Osteocyte (in vitro differentiated cells): ENCODE measurements around the gene SMIM30. TPM values are rescaled to one million over a fixed set of nuclear protein-coding genes. Genes with fewer than 3 reads are reported as not detected.

Experiments
- DNase-seq: peaks from one replicate; pipeline ENCODE4 v3.0.0; 2021; ENCODE audit warnings: mixed read lengths; ENCODE audit not compliant: unreplicated experiment; ENCODE audit errors: extremely low spot score
- H3K27ac Mint-ChIP-seq: one replicate; pipeline ENCODE4 v1.8.0; 2021; ENCODE audit warnings: mild to moderate bottlenecking, mixed read lengths; ENCODE audit not compliant: unreplicated experiment
- H3K27me3 Mint-ChIP-seq: one replicate; pipeline ENCODE4 v1.8.0; 2021; ENCODE audit warnings: mixed read lengths; ENCODE audit not compliant: unreplicated experiment
- H3K36me3 Mint-ChIP-seq: one replicate; pipeline ENCODE4 v1.8.0; 2021; ENCODE audit warnings: mixed read lengths; ENCODE audit not compliant: unreplicated experiment
- H3K4me1 Mint-ChIP-seq: one replicate; pipeline ENCODE4 v1.8.0; 2021; ENCODE audit warnings: mixed read lengths; ENCODE audit not compliant: unreplicated experiment
- H3K4me3 Mint-ChIP-seq: one replicate; pipeline ENCODE4 v1.8.0; 2021; ENCODE audit warnings: mild to moderate bottlenecking, moderate library complexity, mixed read lengths; ENCODE audit not compliant: unreplicated experiment
- H3K9me3 Mint-ChIP-seq: one replicate; pipeline ENCODE4 v1.8.0; 2021; ENCODE audit warnings: mixed read lengths; ENCODE audit not compliant: unreplicated experiment
- CTCF ChIP-seq: fragments of 200-600 bp; sonication (generic); IDR thresholded peaks from 2 replicates; pipeline ENCODE4 v1.5.0; 2021; ENCODE audit warnings: antibody characterized with exemption, mild to moderate bottlenecking, moderate library complexity
- total RNA-seq: library from RNA; stranded (reverse); gene quantifications from 2 replicates; pipeline ENCODE4 v1.2.1, GENCODE V29; 2021

SMIM30 gene
- total RNA-seq, 1 donor from 2014 or later = 43.9 TPM

- Mint-ChIP-seq H3K36me3 (no peaks in the 10 kb centered on the region), H3K9me3 (no peaks in the 10 kb centered on the region), H3K27me3 (peaks cover 25% of the 10 kb centered on the region), H3K4me3 (no peak overlapping the region), H3K27ac (no peak overlapping the region), H3K4me1 (no peaks in the 10 kb centered on the region)
- TF ChIP-seq CTCF = no peak
- DNase-seq = no peak
Measured at GRCh38 chr7:113140956-113141355, 22.6 kb upstream of the SMIM30 start.

GRCh38 chr7:113137241-113137640, 18.9 kb upstream of the SMIM30 start:
- no peaks in the 10 kb centered on the region for H3K9me3 Mint-ChIP-seq

GRCh38 chr7:113134025-113134424, 15.7 kb upstream of the SMIM30 start:
- Mint-ChIP-seq H3K27ac (no peak overlapping the region), H3K36me3 (no peaks in the 10 kb centered on the region), H3K4me3 (no peak overlapping the region), H3K9me3 (no peaks in the 10 kb centered on the region), H3K27me3 (peaks cover 37% of the 10 kb centered on the region), H3K4me1 (no peaks in the 10 kb centered on the region)
- DNase-seq = no peak
- no peak for TF ChIP-seq CTCF

More at GRCh38 chr7:113137241-113137640, 18.9 kb upstream of the SMIM30 start:
- Mint-ChIP-seq H3K27me3 (peaks cover 21% of the 10 kb centered on the region), H3K4me3 (no peak overlapping the region), H3K36me3 (no peaks in the 10 kb centered on the region), H3K27ac (no peak overlapping the region), H3K4me1 (no peaks in the 10 kb centered on the region)
- TF ChIP-seq CTCF = no peak
- DNase-seq = no peak

GRCh38 chr7:113131367-113131766, 13.0 kb upstream of the SMIM30 start:
- Mint-ChIP-seq H3K36me3 (no peaks in the 10 kb centered on the region), H3K27ac (no peak overlapping the region), H3K4me3 (no peak overlapping the region), H3K27me3 (peaks cover 35% of the 10 kb centered on the region), H3K4me1 (no peaks in the 10 kb centered on the region), H3K9me3 (no peaks in the 10 kb centered on the region)
- TF ChIP-seq CTCF = no peak
- no peak for DNase-seq

GRCh38 chr7:113128031-113128430, 9.7 kb upstream of the SMIM30 start:
- Mint-ChIP-seq H3K9me3 (no peaks in the 10 kb centered on the region), H3K36me3 (no peaks in the 10 kb centered on the region), H3K27ac (no peak overlapping the region), H3K4me1 (no peaks in the 10 kb centered on the region), H3K27me3 (peaks cover 32% of the 10 kb centered on the region), H3K4me3 (no peak overlapping the region)
- TF ChIP-seq CTCF = no peak
- no peak for DNase-seq
